ENCODE data around the gene ITGB1BP1. TPM values are rescaled to one million over a fixed set of nuclear protein-coding genes. Genes with fewer than 3 reads are reported as not detected.

Gene ITGB1BP1
- total and polyA plus RNA-seq, 2 of the 13 experiments (the other 11 are each of a cell fraction or from before 2014, with no cell fraction given) = 106 to 108 TPM

- no peak for TF ChIP-seq ONECUT2 (CRISPR knock-in tag; IDR thresholded peaks at IDR 0.05)
- TF ChIP-seq HMGXB3 (CRISPR knock-in tag; IDR thresholded peaks at IDR 0.05; ENCODE audit: borderline replicate concordance) = no peak; the same call in 1 of the 2 replicates
- TF ChIP-seq ZBTB4 (CRISPR knock-in tag; IDR thresholded peaks at IDR 0.05; ENCODE audit: borderline replicate concordance) = peak; percentile 42; the same call in 1 of the 2 replicates
- no peak for TF ChIP-seq ZNF556 (CRISPR knock-in tag; IDR thresholded peaks at IDR 0.05; ENCODE audit: borderline replicate concordance)
- no peak for TF ChIP-seq ZNF24 (IDR thresholded peaks at IDR 0.05)
- TF ChIP-seq PITX1 (CRISPR knock-in tag; IDR thresholded peaks at IDR 0.05) = 0 out of 2 replicates have a peak, but pooled peaks have one; percentile 53
- no peak for TF ChIP-seq CBX1 (IDR thresholded peaks at IDR 0.05; ENCODE audit: low read depth)
- no peak for TF ChIP-seq CC2D1A (CRISPR knock-in tag; IDR thresholded peaks at IDR 0.05)
- peak; percentile 12; the same call in 1 of the 2 replicates for TF ChIP-seq GMEB1 (CRISPR knock-in tag; IDR thresholded peaks at IDR 0.05; ENCODE audit: borderline replicate concordance)
- no peak; the same call in 1 of the 2 replicates for TF ChIP-seq ZSCAN31 (CRISPR knock-in tag; IDR thresholded peaks at IDR 0.05; ENCODE audit: low read depth)
- no peak for TF ChIP-seq CEBPB (IDR thresholded peaks at IDR 0.05; ENCODE audit: borderline replicate concordance, low read depth, low read length)
- no peak for TF ChIP-seq RAD21 (CRISPR knock-in tag; IDR thresholded peaks at IDR 0.05)
- no peak; the same call in 1 of the 2 replicates for TF ChIP-seq NR2F6 (IDR thresholded peaks at IDR 0.05)
- TF ChIP-seq NR2F6 (CRISPR knock-in tag; IDR thresholded peaks at IDR 0.05) = no peak
- TF ChIP-seq ZNF614 (CRISPR knock-in tag; IDR thresholded peaks at IDR 0.05; ENCODE audit: borderline replicate concordance) = no peak
- TF ChIP-seq ZNF143 (CRISPR knock-in tag; IDR thresholded peaks at IDR 0.05) = peak; percentile 34; the same call in 1 of the 2 replicates
- TF ChIP-seq PCBP1 (IDR thresholded peaks at IDR 0.05; ENCODE audit: borderline replicate concordance, low read depth, low read length) = no peak
- peak; percentile 65; the same call in 1 of the 2 replicates for TF ChIP-seq ZBTB39 (CRISPR knock-in tag; IDR thresholded peaks at IDR 0.05)
These were observed 818 bp downstream of the ITGB1BP1 start (continued) for GRCh38 chr2:9422321-9423099.

All from HepG2 (cell line).